CD4-positive, alpha-beta T cell (primary cell): ENCODE data around the gene GCDH. TPM values are rescaled to one million over a fixed set of nuclear protein-coding genes. Genes with fewer than 3 reads are reported as not detected.
A peak's percentile ranks its signal among the peaks of the same experiment; 100 is the strongest.

Experiments
- ATAC-seq: fragments of 200-7000 bp; cut with Tn5 transposase; one replicate; pipeline ENCODE4 v1.10.0; 2022; ENCODE audit warnings: mild to moderate bottlenecking; ENCODE audit not compliant: poor library complexity
- CTCF ChIA-PET: fragments of 350-600 bp; sonication (Branson Sonifier 250); formaldehyde crosslinking; loops from one replicate; lab custom pipeline; 2021; ENCODE audit warnings: antibody characterized with exemption, inconsistent platforms; lab: Charles Lee
- POLR2A ChIA-PET: fragments of 350-600 bp; sonication (Branson Sonifier 250); formaldehyde crosslinking; loops from one replicate; lab custom pipeline; 2021; ENCODE audit warnings: antibody characterized with exemption, inconsistent platforms; lab: Charles Lee
- DNase-seq, 14 experiments: peaks; one replicate each; pipeline ENCODE4 v3.0.0-alpha.2; 2013 to 2020; ENCODE audit warnings: mixed read lengths in 2 of 14
- H3K27ac ChIP-seq, 2 donors: one replicate each; pipeline versions ENCODE4 v1.5.1 to v1.7.0; 2013; ENCODE audit warnings: low read length in 2 of 2, low read depth in 1 of 2, mild to moderate bottlenecking in 1 of 2
- H3K27me3 ChIP-seq, 2 experiments: 1 replicate in 1 of 2; 2 replicates in 1 of 2; pipeline versions ENCODE4 v1.6.1 to v1.7.0; 2013; ENCODE audit warnings: low read length in 2 of 2, control low read depth in 1 of 2, mild to moderate bottlenecking in 1 of 2, moderate library complexity in 1 of 2; ENCODE audit not compliant: insufficient read depth in 2 of 2, control insufficient read depth in 1 of 2
- H3K36me3 ChIP-seq: one replicate; pipeline ENCODE4 v1.6.1; 2013; ENCODE audit warnings: low read length, control low read depth; ENCODE audit not compliant: insufficient read depth
- H3K4me1 ChIP-seq: one replicate; pipeline ENCODE4 v1.6.1; 2013; ENCODE audit warnings: low read length, control low read depth; ENCODE audit not compliant: insufficient read depth
- H3K4me3 ChIP-seq: one replicate; pipeline ENCODE4 v1.5.1; 2013; ENCODE audit warnings: mild to moderate bottlenecking, low read length, moderate library complexity
- H3K9me3 ChIP-seq, 2 experiments: 1 replicate in 1 of 2; 2 replicates in 1 of 2; pipeline versions ENCODE4 v1.6.1 to v1.7.0; 2013; ENCODE audit warnings: low read length in 2 of 2, mild to moderate bottlenecking in 2 of 2, control low read depth in 1 of 2, moderate library complexity in 1 of 2; ENCODE audit not compliant: control insufficient read depth in 1 of 2, insufficient read depth in 1 of 2
- H3K27ac Mint-ChIP-seq: one replicate; pipeline ENCODE4 v1.8.0; 2020; ENCODE audit warnings: mixed read lengths
- H3K27me3 Mint-ChIP-seq: one replicate; pipeline ENCODE4 v1.8.0; 2021; ENCODE audit warnings: mixed read lengths
- H3K36me3 Mint-ChIP-seq: one replicate; pipeline ENCODE4 v1.8.0; 2021; ENCODE audit warnings: low read depth, mixed read lengths
- H3K4me1 Mint-ChIP-seq: one replicate; pipeline ENCODE4 v1.8.0; 2021; ENCODE audit warnings: low read depth, mixed read lengths
- H3K4me3 Mint-ChIP-seq: one replicate; pipeline ENCODE4 v1.8.0; 2020; ENCODE audit warnings: mild to moderate bottlenecking, mixed read lengths
- H3K9me3 Mint-ChIP-seq: one replicate; pipeline ENCODE4 v1.8.0; 2020; ENCODE audit warnings: mixed read lengths
- intact Hi-C, 2 experiments: fragments of 100-400 bp; cut with DNase I in 1 of 2; cut with micrococcal nuclease in 1 of 2; formaldehyde crosslinking; loops; one replicate each; pipeline versions ENCODE4 v1.15.1 to v1.9.0; 2023 to 2025; cut with DNase I, micrococcal nuclease
- microRNA-seq: library from miRNA; unstranded; fragments of <30 nt; microRNA quantifications from one replicate; pipeline ENCODE4 v1.2.0, GENCODE V29; 2021; ENCODE audit warnings: borderline microRNAs expressed, borderline replicate concordance
- total RNA-seq, 174 experiments: library from RNA in 2 of 174; stranded (reverse) in 2 of 174; gene quantifications; one replicate each; pipeline ENCODE4 v1.2.3 and lab custom pipeline; 2021 to 2026
- TF ChIP-seq, protein P1 (sequence below): fragments of 200-600 bp; IDR thresholded peaks from one replicate; pipeline ENCODE4 v1.8.0; 2022; ENCODE audit warnings: antibody characterized with exemption, mild to moderate bottlenecking

The GCDH gene
- total RNA-seq, 2 experiments from 2014 or later, result 39.2 to 42.1 TPM

DNA sequence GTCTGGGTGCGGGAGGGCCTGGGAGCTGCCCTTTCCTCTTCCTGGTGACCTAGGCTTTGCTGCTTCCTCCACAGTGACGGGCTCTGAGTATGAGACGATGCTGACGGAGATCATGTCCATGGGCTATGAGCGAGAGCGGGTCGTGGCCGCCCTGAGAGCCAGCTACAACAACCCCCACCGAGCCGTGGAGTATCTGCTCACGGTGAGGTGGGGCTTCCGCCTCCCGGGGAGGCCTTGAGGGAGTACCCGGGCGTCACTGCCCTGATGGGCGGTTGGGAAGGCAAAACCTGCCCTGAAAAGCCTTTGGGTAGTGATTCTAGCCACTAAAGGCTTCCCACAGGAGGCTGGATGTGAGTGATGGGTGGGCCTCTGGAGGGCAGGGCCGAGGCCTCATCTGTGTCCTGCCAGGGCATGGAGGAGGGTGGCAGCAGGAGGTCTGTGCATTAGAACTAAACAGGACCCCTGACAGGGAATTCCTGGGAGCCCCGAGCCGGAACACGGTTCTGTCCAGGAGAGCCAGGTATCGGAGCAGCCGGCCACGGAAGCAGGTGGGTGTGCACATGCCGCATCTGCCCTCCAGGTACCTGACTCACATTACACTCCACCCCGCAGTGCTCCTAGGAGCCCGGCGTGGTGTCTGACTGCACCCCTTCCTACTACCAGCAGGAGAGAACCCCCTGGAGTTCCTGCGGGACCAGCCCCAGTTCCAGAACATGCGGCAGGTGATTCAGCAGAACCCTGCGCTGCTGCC lies 57.8 kb downstream of the GCDH start:
- POLR2A ChIA-PET, result interaction anchor here (0.5 to 1.5 kb wide), 2 partner anchors 16 to 1519 kb away, joined by 3 to 5 read pairs; partner anchors contain the start of gene FARSA
- Mint-ChIP-seq H3K4me1 (peaks cover 29% of the 10 kb centered on the region), H3K27me3 (peaks cover 4% of the 10 kb centered on the region), H3K9me3 (no peaks in the 10 kb centered on the region), H3K27ac (peak overlapping the region; percentile 47), H3K4me3 (peak overlapping the region; percentile 45), H3K36me3 (peaks cover 93% of the 10 kb centered on the region)
- Histone ChIP-seq H3K4me3 (no peak overlapping the region), H3K36me3 (peaks cover 69% of the 10 kb centered on the region), H3K27me3 (no peaks in the 10 kb centered on the region), H3K9me3 (peaks cover 0 to under 1% of the 10 kb centered on the region in 2 experiments), H3K4me1 (peaks cover 41% of the 10 kb centered on the region), H3K27ac (no peak overlapping the region)
- no peak for ATAC-seq
- TF ChIP-seq, protein P1, sequence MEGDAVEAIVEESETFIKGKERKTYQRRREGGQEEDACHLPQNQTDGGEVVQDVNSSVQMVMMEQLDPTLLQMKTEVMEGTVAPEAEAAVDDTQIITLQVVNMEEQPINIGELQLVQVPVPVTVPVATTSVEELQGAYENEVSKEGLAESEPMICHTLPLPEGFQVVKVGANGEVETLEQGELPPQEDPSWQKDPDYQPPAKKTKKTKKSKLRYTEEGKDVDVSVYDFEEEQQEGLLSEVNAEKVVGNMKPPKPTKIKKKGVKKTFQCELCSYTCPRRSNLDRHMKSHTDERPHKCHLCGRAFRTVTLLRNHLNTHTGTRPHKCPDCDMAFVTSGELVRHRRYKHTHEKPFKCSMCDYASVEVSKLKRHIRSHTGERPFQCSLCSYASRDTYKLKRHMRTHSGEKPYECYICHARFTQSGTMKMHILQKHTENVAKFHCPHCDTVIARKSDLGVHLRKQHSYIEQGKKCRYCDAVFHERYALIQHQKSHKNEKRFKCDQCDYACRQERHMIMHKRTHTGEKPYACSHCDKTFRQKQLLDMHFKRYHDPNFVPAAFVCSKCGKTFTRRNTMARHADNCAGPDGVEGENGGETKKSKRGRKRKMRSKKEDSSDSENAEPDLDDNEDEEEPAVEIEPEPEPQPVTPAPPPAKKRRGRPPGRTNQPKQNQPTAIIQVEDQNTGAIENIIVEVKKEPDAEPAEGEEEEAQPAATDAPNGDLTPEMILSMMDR, result no peak
- intact Hi-C loops, result no loop called here
- no peak for DNase-seq
- CTCF ChIA-PET, result interaction anchor here (0.6 to 2.4 kb wide), 2 partner anchors 17 to 313 kb away, joined by 4 to 7 read pairs; no protein-coding TSS in a partner anchor

Small RNA genes within 50 kb of the gene (microRNA-seq; reads per million reads assigned to microRNA genes)
- gene MIR5695, result not detected
- 0.61 reads per million for gene MIR6515
- gene MIR6794, result not detected

Other genes starting within 250 kb of the GCDH start
- gene MAN2B1, start 224.4 kb upstream of the GCDH start, total RNA-seq, result 100 to 1,000 TPM in 1 of 2 experiments, 10 to 100 TPM in 1; 95.9 to 109 TPM
- gene WDR83, start 224.4 kb upstream of the GCDH start, total RNA-seq, result 1 to 10 TPM; 6.5 to 6.6 TPM
- 100 to 1,000 TPM; 112 to 113 TPM for gene DHPS, start 209.3 kb upstream of the GCDH start, total RNA-seq
- gene GNG14, start 203.2 kb upstream of the GCDH start, total RNA-seq, result not detected
- 1 to 10 TPM; 2.2 to 2.4 TPM for gene FBXW9, start 194.5 kb upstream of the GCDH start, total RNA-seq
- 10 to 100 TPM; 47.3 to 47.4 TPM for gene TNPO2, start 167.2 kb upstream of the GCDH start, total RNA-seq
- gene TRIR, start 156.5 kb upstream of the GCDH start, total RNA-seq, result 100 to 1,000 TPM; 194 to 201 TPM
- gene GET3, start 153.7 kb upstream of the GCDH start, total RNA-seq, result 10 to 100 TPM; 13.9 to 14.5 TPM
- gene BEST2, start 139.4 kb upstream of the GCDH start, total RNA-seq, result not detected
- gene HOOK2, start 115.6 kb upstream of the GCDH start, total RNA-seq, result 10 to 100 TPM; 14.8 to 17.0 TPM
- 1,000 to 10,000 TPM; 2,467 to 2,518 TPM for gene JUNB, start 99.7 kb upstream of the GCDH start, total RNA-seq
- 10 to 100 TPM; 59.7 to 65.9 TPM for gene PRDX2, start 89.4 kb upstream of the GCDH start, total RNA-seq
- gene THSD8, start 89.1 kb upstream of the GCDH start, total RNA-seq, result 1 to 10 TPM in 1 of 2 experiments, not detected in 1; 1.3 TPM
- 1 to 10 TPM; 1.5 to 2.7 TPM for gene RNASEH2A, start 84.6 kb upstream of the GCDH start, total RNA-seq
- gene RTBDN, start 56.6 kb upstream of the GCDH start, total RNA-seq, result not detected
- under 1 TPM; 0.22 to 0.60 TPM for gene MAST1, start 52.6 kb upstream of the GCDH start, total RNA-seq
- gene DNASE2, start 9.7 kb upstream of the GCDH start, total RNA-seq, result 10 to 100 TPM; 10.4 to 11.1 TPM
- not detected for gene KLF1, start 4.0 kb upstream of the GCDH start, total RNA-seq
- gene SYCE2, start 28.1 kb downstream of the GCDH start, total RNA-seq, result 1 to 10 TPM; 2.1 to 3.5 TPM
- gene FARSA, start 42.6 kb downstream of the GCDH start, total RNA-seq, result 10 to 100 TPM; 17.2 TPM
- 100 to 1,000 TPM; 558 to 559 TPM for gene CALR, start 47.4 kb downstream of the GCDH start, total RNA-seq
- 10 to 100 TPM; 90.0 to 92.7 TPM for gene RAD23A, start 54.7 kb downstream of the GCDH start, total RNA-seq
- 10 to 100 TPM; 12.1 to 12.8 TPM for gene GADD45GIP1, start 66.1 kb downstream of the GCDH start, total RNA-seq
- not detected for gene DAND5, start 78.4 kb downstream of the GCDH start, total RNA-seq
- gene NFIX, start 104.3 kb downstream of the GCDH start, total RNA-seq, result 1 to 10 TPM; 3.0 to 3.3 TPM
- gene LYL1, start 211.7 kb downstream of the GCDH start, total RNA-seq, result 1 to 10 TPM; 1.9 to 2.1 TPM
- 10 to 100 TPM; 60.5 to 63.4 TPM for gene TRMT1, start 225.6 kb downstream of the GCDH start, total RNA-seq
- gene NACC1, start 227.1 kb downstream of the GCDH start, total RNA-seq, result 10 to 100 TPM; 13.0 to 13.5 TPM